ENCODE measurements around the gene SLC35D3.
"Not testable (repeated sequence)": the region's sequence is repeated elsewhere in the genome, so short reads cannot be mapped to it uniquely, and the experiment has no call there.

SLC35D3 gene

GRCh38 chr6:136921936-136922684 lies at the start of gene SLC35D3:
TSS of gene SLC35D3 (plus strand) at chr6:136922301. CDS start at chr6:136922429, 128 bp downstream.
- peak; percentile 26 for DNase-seq

- DNase-seq = no peak
These were observed 48.4 kb upstream of the SLC35D3 start for GRCh38 chr6:136873748-136874147.

GRCh38 chr6:136876469-136876868 lies 45.6 kb upstream of the SLC35D3 start:
- not testable (repeated sequence) for DNase-seq

GRCh38 chr6:136880748-136881460 lies 41.2 kb upstream of the SLC35D3 start:
- DNase-seq = no peak

- no peak for DNase-seq
These were observed 36.0 kb upstream of the SLC35D3 start for GRCh38 chr6:136886091-136886490.

GRCh38 chr6:136887953-136888352 lies 34.1 kb upstream of the SLC35D3 start:
- no peak for DNase-seq

- no peak for DNase-seq
These were observed 32.6 kb upstream of the SLC35D3 start for GRCh38 chr6:136889271-136890193.

GRCh38 chr6:136890194-136890839 lies 31.8 kb upstream of the SLC35D3 start:
- DNase-seq = no peak

- DNase-seq = no peak
These were observed 31.1 kb upstream of the SLC35D3 start for GRCh38 chr6:136890986-136891385.

GRCh38 chr6:136893187-136893586 lies 28.9 kb upstream of the SLC35D3 start:
- no peak for DNase-seq

GRCh38 chr6:136895901-136896300 lies 26.2 kb upstream of the SLC35D3 start:
- no peak for DNase-seq

- DNase-seq = no peak
These were observed 25.0 kb upstream of the SLC35D3 start for GRCh38 chr6:136897071-136897470.

- DNase-seq = no peak
These were observed 20.8 kb upstream of the SLC35D3 start for GRCh38 chr6:136901212-136901784.

- not testable (repeated sequence) for DNase-seq
These were observed 17.6 kb upstream of the SLC35D3 start for GRCh38 chr6:136904477-136904876.

GRCh38 chr6:136914947-136915346 lies 7.2 kb upstream of the SLC35D3 start:
- no peak for DNase-seq

GRCh38 chr6:136918706-136919105 lies 3.4 kb upstream of the SLC35D3 start:
- DNase-seq = no peak

- no peak for DNase-seq
These were observed 1.9 kb upstream of the SLC35D3 start for GRCh38 chr6:136920216-136920615.

GRCh38 chr6:136920671-136921380 lies 1.3 kb upstream of the SLC35D3 start:
- no peak for DNase-seq

GRCh38 chr6:136921381-136921935 lies 643 bp upstream of the SLC35D3 start:
- DNase-seq = peak; percentile 10

GRCh38 chr6:136922685-136923006 lies 545 bp downstream of the SLC35D3 start:
- peak; percentile 13 for DNase-seq

All from activated naive CD4-positive, alpha-beta T cell treated with anti-CD3 and anti-CD28 coated beads, Interleukin-2, amount 50 U/mL, for 16 hours (primary cell).